HFF-Myc (cell line): Measurements from ENCODE around the gene IL23A.

ENCODE experiments used
- DNase-seq: peaks from one replicate; pipeline ENCODE4 v3.0.0-alpha.2; 2011; ENCODE audit warnings: low read depth; ENCODE audit errors: extremely low read depth
- H3K4me3 ChIP-seq: replicated peaks from 2 replicates; pipeline ENCODE4 v1.5.1; 2011; ENCODE audit warnings: low read depth, mild to moderate bottlenecking, control low read depth, low read length
- TF ChIP-seq, protein P1 (sequence below): IDR thresholded peaks from 2 replicates; pipeline ENCODE4 v1.5.1; 2012; ENCODE audit warnings: mild to moderate bottlenecking, low read depth, low read length, control low read depth; ENCODE audit errors: missing control alignments

The IL23A gene, protein sequence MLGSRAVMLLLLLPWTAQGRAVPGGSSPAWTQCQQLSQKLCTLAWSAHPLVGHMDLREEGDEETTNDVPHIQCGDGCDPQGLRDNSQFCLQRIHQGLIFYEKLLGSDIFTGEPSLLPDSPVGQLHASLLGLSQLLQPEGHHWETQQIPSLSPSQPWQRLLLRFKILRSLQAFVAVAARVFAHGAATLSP

DNA sequence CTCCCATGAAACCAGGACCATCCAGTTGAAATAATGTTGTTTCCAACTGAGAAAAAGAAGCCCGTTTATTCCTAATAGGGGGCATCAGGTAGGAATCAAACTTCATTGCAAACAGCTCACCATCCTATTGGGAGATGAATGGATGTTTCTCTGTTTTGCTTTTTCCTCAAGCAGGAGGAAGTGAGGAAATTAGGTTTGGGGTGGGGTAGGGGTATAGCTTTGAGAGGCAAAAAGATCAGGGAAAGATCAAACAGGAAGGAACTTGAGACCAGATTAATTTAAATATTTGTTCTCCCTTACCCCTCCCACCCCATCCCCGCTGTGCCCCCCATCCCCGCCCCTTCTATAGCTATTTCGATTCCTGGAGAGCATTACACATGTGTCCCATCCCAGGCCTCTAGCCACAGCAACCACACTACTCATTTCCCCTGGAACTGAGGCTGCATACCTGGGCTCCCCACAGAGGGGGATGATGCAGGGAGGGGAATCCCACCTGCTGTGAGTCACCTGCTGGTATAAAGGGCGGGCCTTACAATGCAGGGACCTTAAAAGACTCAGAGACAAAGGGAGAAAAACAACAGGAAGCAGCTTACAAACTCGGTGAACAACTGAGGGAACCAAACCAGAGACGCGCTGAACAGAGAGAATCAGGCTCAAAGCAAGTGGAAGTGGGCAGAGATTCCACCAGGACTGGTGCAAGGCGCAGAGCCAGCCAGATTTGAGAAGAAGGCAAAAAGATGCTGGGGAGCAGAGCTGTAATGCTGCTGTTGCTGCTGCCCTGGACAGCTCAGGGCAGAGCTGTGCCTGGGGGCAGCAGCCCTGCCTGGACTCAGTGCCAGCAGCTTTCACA lies at the start of gene IL23A:
Gene IL23A (plus strand): TSS at position 577 of the 850 bp plus-strand sequence. CDS start 161 bp downstream, at position 738.
- no peak within 1 kb of the TSS for H3K4me3 ChIP-seq
- TF ChIP-seq, protein P1, sequence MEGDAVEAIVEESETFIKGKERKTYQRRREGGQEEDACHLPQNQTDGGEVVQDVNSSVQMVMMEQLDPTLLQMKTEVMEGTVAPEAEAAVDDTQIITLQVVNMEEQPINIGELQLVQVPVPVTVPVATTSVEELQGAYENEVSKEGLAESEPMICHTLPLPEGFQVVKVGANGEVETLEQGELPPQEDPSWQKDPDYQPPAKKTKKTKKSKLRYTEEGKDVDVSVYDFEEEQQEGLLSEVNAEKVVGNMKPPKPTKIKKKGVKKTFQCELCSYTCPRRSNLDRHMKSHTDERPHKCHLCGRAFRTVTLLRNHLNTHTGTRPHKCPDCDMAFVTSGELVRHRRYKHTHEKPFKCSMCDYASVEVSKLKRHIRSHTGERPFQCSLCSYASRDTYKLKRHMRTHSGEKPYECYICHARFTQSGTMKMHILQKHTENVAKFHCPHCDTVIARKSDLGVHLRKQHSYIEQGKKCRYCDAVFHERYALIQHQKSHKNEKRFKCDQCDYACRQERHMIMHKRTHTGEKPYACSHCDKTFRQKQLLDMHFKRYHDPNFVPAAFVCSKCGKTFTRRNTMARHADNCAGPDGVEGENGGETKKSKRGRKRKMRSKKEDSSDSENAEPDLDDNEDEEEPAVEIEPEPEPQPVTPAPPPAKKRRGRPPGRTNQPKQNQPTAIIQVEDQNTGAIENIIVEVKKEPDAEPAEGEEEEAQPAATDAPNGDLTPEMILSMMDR, result no peak
- DNase-seq, result no peak

DNA sequence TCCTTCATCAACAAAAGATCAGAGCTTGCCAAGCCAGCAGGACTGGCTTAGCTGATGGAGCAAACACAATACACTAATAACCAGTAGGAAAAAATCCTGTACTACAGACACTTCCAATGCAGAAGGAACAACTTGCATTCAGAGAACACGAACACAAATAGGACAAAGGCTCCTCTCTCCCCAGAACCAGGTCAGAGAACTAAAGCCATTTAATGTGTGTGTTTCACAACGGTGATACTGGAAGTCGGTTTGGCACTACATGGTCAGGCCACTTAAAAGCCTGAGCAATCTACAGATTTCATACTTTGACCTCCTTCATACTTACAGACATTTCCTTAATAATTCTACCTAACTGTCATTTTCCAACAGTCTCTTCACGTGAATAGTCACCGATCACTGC lies 44.9 kb upstream of the IL23A start:
- TF ChIP-seq, protein P1, result no peak
- H3K4me3 ChIP-seq, result no peak overlapping the region
- no peak for DNase-seq

DNA sequence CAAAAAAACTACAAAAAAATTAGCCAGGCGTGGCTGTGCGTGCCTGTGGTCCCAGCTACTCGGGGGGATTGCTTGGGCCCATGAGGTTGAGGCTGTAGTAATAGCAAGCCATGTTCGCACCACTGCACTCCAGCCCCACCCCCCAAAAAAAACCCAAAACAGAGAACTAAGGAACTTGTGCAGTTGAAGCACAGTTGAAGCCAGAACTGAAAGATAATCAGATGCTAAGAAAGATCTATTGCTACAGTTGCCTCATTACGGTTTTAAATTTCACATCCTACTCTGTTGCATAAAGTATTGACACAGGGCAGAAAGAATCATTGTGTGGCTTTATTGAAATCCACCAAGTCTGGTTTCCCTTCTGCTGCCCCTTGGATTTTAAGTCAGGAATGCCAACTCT lies 42.4 kb upstream of the IL23A start:
- TF ChIP-seq, protein P1, result no peak
- H3K4me3 ChIP-seq, result no peak overlapping the region
- DNase-seq, result no peak

DNA sequence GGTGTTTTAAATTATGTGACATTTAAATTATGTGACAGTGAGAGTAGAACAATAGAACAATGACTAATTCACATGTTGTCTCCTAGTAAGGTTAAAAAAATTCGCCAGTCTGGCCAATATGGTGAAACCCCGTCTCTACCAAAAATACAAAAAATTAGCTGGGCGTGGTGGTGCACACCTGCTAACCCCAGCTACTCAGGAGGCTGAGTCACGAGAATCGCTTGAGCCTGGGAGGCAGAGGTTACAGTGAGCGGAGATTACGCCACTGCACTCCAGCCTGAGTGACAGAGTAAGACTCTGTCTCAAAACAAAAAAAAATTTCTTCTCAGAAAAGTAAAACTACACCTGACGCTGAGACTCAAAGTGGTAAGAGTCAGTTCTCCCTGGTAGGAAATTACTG lies 41.3 kb upstream of the IL23A start:
- DNase-seq, result no peak
- TF ChIP-seq, protein P1, result no peak
- no peak overlapping the region for H3K4me3 ChIP-seq

DNA sequence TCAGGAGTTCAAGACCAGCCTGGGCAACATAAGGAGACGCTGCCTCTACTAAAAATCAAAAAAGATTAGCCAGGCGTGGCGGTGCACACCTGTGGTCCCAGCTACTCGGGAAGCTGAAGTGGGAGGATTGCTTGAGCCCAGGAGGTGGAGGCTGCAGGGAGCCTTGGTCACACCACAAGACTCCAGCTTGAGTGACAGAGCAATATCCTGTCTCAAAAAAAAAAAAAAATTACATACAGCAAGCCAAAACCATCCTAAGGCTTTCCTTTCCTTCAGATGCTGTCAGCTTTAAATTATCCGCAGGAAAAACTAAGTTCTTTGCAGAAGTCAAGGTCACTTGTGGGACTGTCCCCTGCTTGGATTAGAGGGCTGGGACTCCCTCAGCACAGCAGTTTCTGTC lies 39.9 kb upstream of the IL23A start:
- H3K4me3 ChIP-seq, result peak overlapping the region; percentile 96
- TF ChIP-seq, protein P1, result no peak

DNA sequence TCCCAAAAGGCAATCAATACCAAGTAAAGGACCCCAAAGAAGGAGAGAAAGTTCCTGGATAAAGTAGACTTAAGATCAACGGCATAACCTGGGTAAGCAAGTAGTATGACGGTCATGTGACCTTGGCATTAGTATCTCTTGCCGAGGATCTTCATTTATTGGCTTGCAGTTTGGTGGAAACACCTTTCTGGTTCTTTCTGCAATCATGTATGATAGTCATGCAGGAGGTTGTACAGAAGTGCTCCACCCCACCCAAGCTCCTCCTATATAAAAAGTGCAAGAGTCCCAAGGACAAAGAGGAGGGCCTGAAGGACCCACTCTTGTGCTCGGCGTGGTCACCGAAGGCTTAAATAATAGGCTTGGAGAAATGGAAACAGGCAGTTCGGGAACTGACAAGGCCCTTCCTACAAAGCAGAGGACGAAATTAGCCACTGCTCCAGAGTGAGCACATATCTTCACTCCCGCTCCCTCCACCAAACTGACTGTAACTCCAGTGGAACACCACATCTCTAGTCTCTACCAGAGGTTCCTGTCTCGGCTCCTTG lies 39.3 kb upstream of the IL23A start:
- TF ChIP-seq, protein P1, result no peak
- no peak for DNase-seq
- H3K4me3 ChIP-seq, result peak overlapping the region; percentile 96

More for the DNA sequence above, 39.9 kb upstream of the IL23A start:
- DNase-seq, result no peak
